Activated naive CD8-positive, alpha-beta T cell treated with anti-CD3 and anti-CD28 coated beads, Interleukin-2, amount 10 ng/mL, durations not matched to agents 7 days and 5 days (primary cell): ENCODE measurements around the gene RNPC3. TPM values are rescaled to one million over a fixed set of nuclear protein-coding genes. Genes with fewer than 3 reads are reported as not detected.
A peak's percentile ranks its signal among the peaks of the same experiment; 100 is the strongest.

Source experiments
- ATAC-seq: fragments of 150-1000 bp; cut with Tn5 transposase; one replicate; pipeline ENCODE4 v1.10.0; 2021; ENCODE audit warnings: low read depth, moderate library complexity
- POLR2A ChIA-PET: fragments of 350-600 bp; sonication (Branson Sonifier 250); formaldehyde crosslinking; loops from one replicate; lab custom pipeline; 2021; ENCODE audit warnings: antibody characterized with exemption; lab: Charles Lee
- DNase-seq: peaks from one replicate; pipeline ENCODE4 v3.0.0; 2021
- H3K27ac Mint-ChIP-seq: one replicate; pipeline ENCODE4 v1.8.0; 2022; ENCODE audit warnings: mild to moderate bottlenecking, mixed read lengths
- H3K27me3 Mint-ChIP-seq: one replicate; pipeline ENCODE4 v1.8.0; 2022; ENCODE audit warnings: mild to moderate bottlenecking, moderate library complexity, mixed read lengths
- H3K36me3 Mint-ChIP-seq: one replicate; pipeline ENCODE4 v1.8.0; 2021; ENCODE audit warnings: mild to moderate bottlenecking, mixed read lengths
- H3K4me1 Mint-ChIP-seq: one replicate; pipeline ENCODE4 v1.8.0; 2021; ENCODE audit warnings: mixed read lengths
- H3K4me3 Mint-ChIP-seq: one replicate; pipeline ENCODE4 v1.8.0; 2022; ENCODE audit warnings: mild to moderate bottlenecking, moderate library complexity, mixed read lengths
- H3K9me3 Mint-ChIP-seq: one replicate; pipeline ENCODE4 v1.8.0; 2021; ENCODE audit warnings: mixed read lengths
- total RNA-seq, 2 experiments: library from RNA; stranded (reverse); gene quantifications; one replicate each; pipeline ENCODE4 v1.2.3, GENCODE V29; 2021

Gene RNPC3
- 10 to 100 TPM; 44.4 to 47.8 TPM for total RNA-seq

GRCh38 chr1:103525607-103526507 is at the start of gene RNPC3:
RNPC3 (plus strand) TSS chr1:103525699; CDS start chr1:103526071, 372 bp downstream.
- Mint-ChIP-seq H3K4me3 (peak within 1 kb of the TSS; percentile 99), H3K4me1 (peaks cover 26% of the 10 kb centered on the region), H3K9me3 (no peaks in the 10 kb centered on the region), H3K27me3 (peaks cover 2% of the 10 kb centered on the region), H3K36me3 (peaks cover 24% of the 10 kb centered on the region), H3K27ac (peak within 1 kb of the TSS; percentile 98)
- peak; percentile 77 for ATAC-seq
- POLR2A ChIA-PET, result interaction anchor here (1.1 kb wide), 1 partner anchor 9 kb away, joined by 4 read pairs; no protein-coding TSS in a partner anchor
- peak; percentile 86 for DNase-seq

DNA sequence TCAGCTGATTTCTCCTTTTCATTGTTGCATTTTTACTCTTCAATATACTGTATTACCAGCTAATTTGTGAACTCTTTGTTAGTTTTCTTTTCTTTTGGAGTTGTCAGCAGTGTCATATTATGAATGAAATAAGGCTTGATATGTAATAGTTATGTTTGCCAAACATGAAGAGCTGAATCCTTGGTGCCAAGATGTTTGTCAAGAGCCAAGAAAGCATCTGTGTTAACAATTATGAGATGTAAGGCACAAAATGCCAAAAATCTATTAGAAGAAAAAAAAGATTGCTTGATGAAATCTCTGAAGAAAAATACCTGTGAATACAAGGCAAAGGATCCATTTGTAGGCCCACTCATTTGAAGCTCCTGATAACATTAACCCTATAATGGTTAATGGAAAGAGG is 48.4 kb upstream of the RNPC3 start:
- no peaks in the 10 kb centered on the region for H3K4me1 Mint-ChIP-seq
- H3K9me3 Mint-ChIP-seq, result no peaks in the 10 kb centered on the region
- H3K4me3 Mint-ChIP-seq, result no peak overlapping the region
- H3K27me3 Mint-ChIP-seq, result peaks cover 8% of the 10 kb centered on the region
- H3K36me3 Mint-ChIP-seq, result no peaks in the 10 kb centered on the region
- no peak overlapping the region for H3K27ac Mint-ChIP-seq
- ATAC-seq (no peak), DNase-seq (no peak)
- POLR2A ChIA-PET, result no interaction called here

GRCh38 chr1:103489935-103490334 is 35.6 kb upstream of the RNPC3 start:
- Mint-ChIP-seq H3K27me3 (no peaks in the 10 kb centered on the region), H3K4me1 (no peaks in the 10 kb centered on the region), H3K27ac (no peak overlapping the region), H3K4me3 (no peak overlapping the region), H3K9me3 (no peaks in the 10 kb centered on the region), H3K36me3 (no peaks in the 10 kb centered on the region)
- ATAC-seq, result no peak
- POLR2A ChIA-PET, result no interaction called here
- no peak for DNase-seq

GRCh38 chr1:103492003-103492625 is 33.4 kb upstream of the RNPC3 start:
- no peaks in the 10 kb centered on the region for H3K4me1 Mint-ChIP-seq

DNA sequence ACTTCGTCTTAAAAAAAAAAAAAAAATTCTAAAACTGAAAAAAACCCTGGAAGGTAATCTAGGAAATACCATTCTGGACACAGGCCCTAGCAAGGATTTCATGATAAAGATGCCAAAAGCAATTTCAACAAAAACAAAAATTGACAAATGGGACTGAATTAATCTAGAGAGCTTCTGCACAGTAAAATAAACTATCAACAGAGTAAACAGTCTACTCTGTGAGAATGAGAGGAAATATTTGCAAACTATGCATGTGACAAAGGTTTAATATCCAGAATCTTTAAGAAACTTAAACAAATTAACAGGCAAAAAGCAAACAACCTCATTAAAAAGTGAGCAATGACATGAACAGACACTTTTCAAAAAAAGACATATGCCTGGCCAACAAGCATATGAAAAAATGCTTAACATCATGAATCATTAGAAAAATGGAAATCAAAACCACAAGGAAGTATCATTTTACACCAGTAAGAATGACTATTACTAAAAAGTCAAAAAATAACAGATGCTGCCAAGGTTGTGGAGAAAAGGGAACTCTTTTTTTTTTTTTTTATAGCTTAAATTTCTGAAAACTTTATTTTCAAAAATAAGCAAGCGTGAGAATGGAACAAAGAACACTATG is 29.4 kb upstream of the RNPC3 start:
- Mint-ChIP-seq H3K36me3 (no peaks in the 10 kb centered on the region), H3K4me1 (no peaks in the 10 kb centered on the region), H3K27ac (no peak overlapping the region), H3K27me3 (peaks cover 3% of the 10 kb centered on the region), H3K9me3 (no peaks in the 10 kb centered on the region), H3K4me3 (no peak overlapping the region)
- POLR2A ChIA-PET, result no interaction called here
- no peak for DNase-seq
- no peak for ATAC-seq

More at GRCh38 chr1:103492003-103492625, 33.4 kb upstream of the RNPC3 start:
- no peaks in the 10 kb centered on the region for H3K9me3 Mint-ChIP-seq
- DNase-seq (no peak), ATAC-seq (no peak)
- H3K27ac Mint-ChIP-seq, result no peak overlapping the region
- H3K27me3 Mint-ChIP-seq, result no peaks in the 10 kb centered on the region
- no peak overlapping the region for H3K4me3 Mint-ChIP-seq
- POLR2A ChIA-PET, result no interaction called here
- no peaks in the 10 kb centered on the region for H3K36me3 Mint-ChIP-seq

DNA sequence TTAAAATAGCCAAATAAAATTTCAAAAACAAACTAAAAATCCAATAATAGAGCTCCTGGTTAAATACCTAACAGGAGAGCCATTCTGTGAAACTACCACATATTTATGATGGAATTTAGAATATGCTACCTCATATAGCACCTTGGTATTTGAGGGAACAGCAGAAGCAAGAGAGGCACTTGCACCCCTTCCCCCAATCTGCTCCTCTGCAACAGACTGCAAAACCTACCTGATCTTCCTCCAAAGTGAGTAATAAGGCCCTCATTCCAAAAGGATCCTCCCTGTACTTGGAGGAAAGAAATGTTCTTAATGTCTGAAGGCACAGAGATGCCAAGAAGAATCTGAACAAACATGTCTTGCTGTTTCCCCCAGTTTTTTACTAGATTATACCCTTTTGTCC is 28.1 kb upstream of the RNPC3 start:
- Mint-ChIP-seq H3K36me3 (no peaks in the 10 kb centered on the region), H3K27ac (no peak overlapping the region), H3K4me3 (no peak overlapping the region), H3K9me3 (no peaks in the 10 kb centered on the region), H3K4me1 (no peaks in the 10 kb centered on the region), H3K27me3 (peaks cover 3% of the 10 kb centered on the region)
- POLR2A ChIA-PET, result no interaction called here
- no peak for DNase-seq
- ATAC-seq, result no peak

GRCh38 chr1:103509250-103509649 is 16.2 kb upstream of the RNPC3 start:
- ATAC-seq (no peak), DNase-seq (no peak)
- H3K4me1 Mint-ChIP-seq, result peaks cover 2% of the 10 kb centered on the region
- peaks cover 1% of the 10 kb centered on the region for H3K9me3 Mint-ChIP-seq
- H3K36me3 Mint-ChIP-seq, result peaks cover 8% of the 10 kb centered on the region
- no peak overlapping the region for H3K27ac Mint-ChIP-seq
- no peak overlapping the region for H3K4me3 Mint-ChIP-seq
- POLR2A ChIA-PET, result no interaction called here
- no peaks in the 10 kb centered on the region for H3K27me3 Mint-ChIP-seq

- DNase-seq, result no peak
- no peak overlapping the region for H3K4me3 Mint-ChIP-seq
- no peak overlapping the region for H3K27ac Mint-ChIP-seq
- ATAC-seq, result no peak
- H3K36me3 Mint-ChIP-seq, result peaks cover 8% of the 10 kb centered on the region
- H3K9me3 Mint-ChIP-seq, result peaks cover 1% of the 10 kb centered on the region
- POLR2A ChIA-PET, result no interaction called here
- peaks cover 11% of the 10 kb centered on the region for H3K4me1 Mint-ChIP-seq
- no peaks in the 10 kb centered on the region for H3K27me3 Mint-ChIP-seq
These were observed 11.8 kb upstream of the RNPC3 start for GRCh38 chr1:103513711-103514110.

- no peak overlapping the region for H3K4me3 Mint-ChIP-seq
- H3K36me3 Mint-ChIP-seq, result peaks cover 8% of the 10 kb centered on the region
- no peaks in the 10 kb centered on the region for H3K27me3 Mint-ChIP-seq
- peaks cover 1% of the 10 kb centered on the region for H3K9me3 Mint-ChIP-seq
- no peak for DNase-seq
- H3K27ac Mint-ChIP-seq, result no peak overlapping the region
- POLR2A ChIA-PET, result no interaction called here
- ATAC-seq, result peak; percentile 74
- H3K4me1 Mint-ChIP-seq, result peaks cover 11% of the 10 kb centered on the region
These were observed 10.5 kb upstream of the RNPC3 start for GRCh38 chr1:103514920-103515503.

DNA sequence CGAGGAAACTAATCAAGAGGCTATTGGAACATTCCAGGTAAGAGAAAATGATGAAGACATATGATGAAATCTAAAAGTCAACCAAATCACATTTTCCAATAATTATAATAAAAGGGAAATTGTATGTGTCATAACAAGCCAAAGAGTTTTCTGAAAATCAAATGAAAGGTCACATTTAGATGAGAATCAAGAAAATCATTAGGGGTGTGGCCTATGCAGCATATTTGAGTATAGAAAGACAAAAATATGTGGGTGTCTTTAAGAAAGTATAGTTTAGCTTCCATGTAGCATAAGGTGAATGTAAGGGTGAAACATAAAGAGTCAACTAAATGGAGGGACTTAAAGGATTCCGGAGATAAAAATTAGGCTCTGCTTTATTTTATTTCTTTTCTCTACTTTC is 9.2 kb upstream of the RNPC3 start:
- ATAC-seq (no peak), DNase-seq (no peak)
- Mint-ChIP-seq H3K27me3 (no peaks in the 10 kb centered on the region), H3K36me3 (peaks cover 2% of the 10 kb centered on the region), H3K9me3 (peaks cover 1% of the 10 kb centered on the region), H3K4me1 (peaks cover 11% of the 10 kb centered on the region), H3K27ac (no peak overlapping the region), H3K4me3 (no peak overlapping the region)
- POLR2A ChIA-PET, result interaction anchor here (1.2 kb wide), 1 partner anchor 10 kb away, joined by 4 read pairs; the partner anchor contains the start of gene RNPC3

DNA sequence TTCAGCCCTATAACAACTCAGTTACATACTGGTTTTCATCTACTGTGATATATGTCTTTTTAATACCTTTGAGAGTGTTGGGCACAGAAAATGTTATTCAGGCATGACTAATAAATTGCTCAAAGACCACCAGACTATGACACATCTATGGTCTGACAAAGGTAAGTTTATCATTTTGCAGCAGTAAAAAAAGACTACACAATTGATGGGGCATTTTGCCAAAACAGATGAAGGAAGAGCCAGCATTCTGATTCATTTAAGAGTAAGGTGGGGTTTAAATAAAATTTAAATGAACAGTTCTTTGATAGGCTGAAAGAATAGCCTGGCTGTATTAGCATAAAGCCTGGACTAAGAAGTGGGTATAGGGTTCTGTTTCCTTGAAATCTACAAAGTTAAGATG is 8.8 kb upstream of the RNPC3 start:
- ATAC-seq, result no peak
- POLR2A ChIA-PET, result interaction anchor here (1.2 kb wide), 1 partner anchor 9 kb away, joined by 4 read pairs; the partner anchor contains the start of gene RNPC3
- H3K36me3 Mint-ChIP-seq, result no peaks in the 10 kb centered on the region

DNA sequence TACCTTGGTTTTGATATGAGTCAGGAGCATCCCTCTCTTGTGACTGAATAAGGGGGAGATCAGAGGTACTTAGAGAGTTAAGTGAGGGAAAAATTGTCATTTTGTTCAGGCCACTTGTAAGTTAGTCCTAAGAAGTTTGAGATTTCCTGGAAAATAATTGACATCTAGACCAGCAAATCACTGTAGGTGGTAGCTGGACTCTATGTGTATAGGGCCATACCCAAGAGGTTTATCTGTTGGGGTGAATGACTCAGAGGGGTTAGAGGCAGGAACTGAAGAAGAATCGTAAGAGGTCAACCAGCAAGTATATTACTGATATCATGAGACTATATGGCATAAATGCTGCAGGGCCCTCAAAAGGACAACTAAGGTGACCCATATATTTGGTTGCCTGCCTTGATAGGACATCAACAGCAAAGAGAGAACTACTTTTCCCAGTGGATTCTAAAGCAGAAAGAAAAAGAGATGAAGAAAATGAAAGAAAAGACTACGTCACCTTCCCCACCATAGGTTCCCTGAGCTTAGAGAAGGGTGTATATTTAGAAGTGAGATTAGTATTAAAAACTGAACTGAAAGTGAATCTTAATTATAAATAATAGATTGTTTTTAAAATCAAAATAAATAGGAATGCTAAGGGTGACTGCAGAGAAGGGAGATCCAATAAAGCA is 8.0 kb upstream of the RNPC3 start:
- ATAC-seq (peak; percentile 59), DNase-seq (no peak)
- peak overlapping the region; percentile 51 for H3K27ac Mint-ChIP-seq
- peak overlapping the region; percentile 30 for H3K4me3 Mint-ChIP-seq
- no peaks in the 10 kb centered on the region for H3K9me3 Mint-ChIP-seq
- POLR2A ChIA-PET, result interaction anchor here (1.2 kb wide), 1 partner anchor 8 kb away, joined by 4 read pairs; the partner anchor contains the start of gene RNPC3
- H3K4me1 Mint-ChIP-seq, result peaks cover 11% of the 10 kb centered on the region
- H3K27me3 Mint-ChIP-seq, result no peaks in the 10 kb centered on the region
- no peaks in the 10 kb centered on the region for H3K36me3 Mint-ChIP-seq

More for the DNA sequence above, 8.8 kb upstream of the RNPC3 start:
- Mint-ChIP-seq H3K4me3 (no peak overlapping the region), H3K4me1 (peaks cover 11% of the 10 kb centered on the region), H3K27ac (no peak overlapping the region), H3K27me3 (no peaks in the 10 kb centered on the region), H3K9me3 (no peaks in the 10 kb centered on the region)
- no peak for DNase-seq
